GM19240 (cell line): ENCODE measurements around the gene WASHC2A.
"Not testable (repeated sequence)": the region's sequence is repeated elsewhere in the genome, so short reads cannot be mapped to it uniquely, and the experiment has no call there.

Source experiments
- DNase-seq: peaks from one replicate; pipeline ENCODE4 v3.0.0; 2011; ENCODE audit warnings: low spot score; ENCODE audit not compliant: insufficient read length

The WASHC2A gene

GRCh38 chr10:50152792-50153272 lies 85.1 kb downstream of the WASHC2A start:
- no peak for DNase-seq

- DNase-seq: not testable (repeated sequence)
These were observed 90.1 kb downstream of the WASHC2A start for GRCh38 chr10:50157868-50158267.

- DNase-seq: not testable (repeated sequence)
These were observed 92.1 kb downstream of the WASHC2A start for GRCh38 chr10:50159856-50160255.

GRCh38 chr10:50165038-50165437 lies 97.3 kb downstream of the WASHC2A start:
- DNase-seq: not testable (repeated sequence)

GRCh38 chr10:50167833-50168232 lies 100.1 kb downstream of the WASHC2A start:
- not testable (repeated sequence) for DNase-seq

GRCh38 chr10:50169506-50169905 lies 101.8 kb downstream of the WASHC2A start:
- DNase-seq: not testable (repeated sequence)

GRCh38 chr10:50174788-50175525 lies 107.2 kb downstream of the WASHC2A start:
- not testable (repeated sequence) for DNase-seq
